K562 (cell line): Measurements from ENCODE around the gene USPL1. TPM values are rescaled to one million over a fixed set of nuclear protein-coding genes. Genes with fewer than 3 reads are reported as not detected.

Source experiments
- CGGBP1 ChIP-seq: fragments of 250-450 bp; sonication (Bioruptor Pico); IDR thresholded peaks from 2 replicates; pipeline ENCODE4 v1.9.0; 2021; ENCODE audit warnings: mild to moderate bottlenecking
- FOXJ2 ChIP-seq: fragments of 200-800 bp; sonication (Bioruptor generic); IDR thresholded peaks from 2 replicates; pipeline ENCODE4 v1.6.1; 2016; ENCODE audit warnings: missing genetic modification characterization, missing compliant biosample characterization
- MEF2D ChIP-seq: conservative IDR thresholded peaks from 2 replicates; pipeline ENCODE4 v1.6.1; 2016; ENCODE audit warnings: low read depth, missing genetic modification characterization, missing compliant biosample characterization
- MLLT1 ChIP-seq, 2 experiments: fragments of 450-650 bp; IDR thresholded peaks; 2 replicates each; pipeline ENCODE4 v1.6.1; 2016
- POLR2A ChIP-seq: fragments of 450-650 bp; conservative IDR thresholded peaks from 2 replicates; pipeline ENCODE4 v1.6.1; 2016
- REST ChIP-seq, 2 experiments: fragments of 450-650 bp; formaldehyde crosslinking in 1 of 2; IDR thresholded peaks; 2 replicates each; pipeline versions ENCODE4 v1.4.0 to v1.6.1; 2014 to 2020; ENCODE audit warnings: mild to moderate bottlenecking in 2 of 2, borderline replicate concordance in 1 of 2, low read depth in 1 of 2
- TBP ChIP-seq: optimal IDR thresholded peaks from 2 replicates; pipeline ENCODE3; 2011; ENCODE audit warnings: low read depth, low read length, improper control_type of control experiment
- THAP12 ChIP-seq: fragments of 250-450 bp; sonication (Bioruptor Pico); IDR thresholded peaks from 2 replicates; pipeline ENCODE4 v1.9.0; 2021; ENCODE audit warnings: mild to moderate bottlenecking, inconsistent platforms
- polyA plus RNA-seq, 8 experiments: library from polyadenylated mRNA; depleted of rRNA in 4 of 8; stranded (reverse) in 5 of 8; unstranded in 3 of 8; fragments of >200 nt; fragmentation: Nextera tagmentation in 2 of 8; fragmentation: Illumina TruSeq in 1 of 8; extraction: Ambion mirVana in 2 of 8; extraction: Trizol in 1 of 8; gene quantifications; 2 replicates each; pipeline versions ENCODE4 v1.2.1 to v1.2.3, GENCODE V29; 2011 to 2014; ENCODE audit warnings: inconsistent platforms in 1 of 8, missing spikeins in 1 of 8
- total RNA-seq, 7 experiments: library from RNA; depleted of rRNA in 6 of 7; stranded (reverse); fragments of >200 nt in 6 of 7; fragmentation: Illumina TruSeq in 2 of 7; extraction: Trizol in 2 of 7; gene quantifications; 2 replicates each; pipeline versions ENCODE4 v1.2.1 to v1.2.3, GENCODE V29; 2011 to 2021; ENCODE audit warnings: low replicate concordance in 1 of 7
- TF ChIP-seq, protein P1 (sequence below): sonication (generic); formaldehyde crosslinking; IDR thresholded peaks from 2 replicates; pipeline ENCODE4 v1.5.0; 2020; ENCODE audit warnings: missing genetic modification reagents
- TF ChIP-seq, protein P2 (sequence below): fragments of 450-650 bp; IDR thresholded peaks from 2 replicates; pipeline ENCODE4 v1.6.1; 2017; ENCODE audit warnings: antibody characterized with exemption, mild to moderate bottlenecking

Gene USPL1
- total and polyA plus RNA-seq, 9 of the 15 experiments (the other 6 are each of a cell fraction or from before 2014, with no cell fraction given), result 5.5 to 18.0 (median 12.0) TPM

GRCh38 chr13:30616927-30617314 lies 799 bp upstream of the USPL1 start (continued):
- TF ChIP-seq THAP12 (no peak), POLR2A (peak; percentile 86), MLLT1 (IDR thresholded peaks at IDR 0.05) (peak; percentile 10 to 66; a peak in 1 of 4 replicates), FOXJ2 (tag) (no peak), REST (IDR thresholded peaks at IDR 0.05; ENCODE audit: borderline replicate concordance) (peak; percentile 33; the same call in 1 of the 2 replicates), REST (CRISPR knock-in tag; IDR thresholded peaks at IDR 0.05; ENCODE audit: low read depth) (no peak), CGGBP1 (CRISPR knock-in tag) (no peak), TBP (peak; percentile 71), MEF2D (tag) (0 out of 2 replicates have a peak, but pooled peaks have one; percentile 23)
- TF ChIP-seq, protein P1, sequence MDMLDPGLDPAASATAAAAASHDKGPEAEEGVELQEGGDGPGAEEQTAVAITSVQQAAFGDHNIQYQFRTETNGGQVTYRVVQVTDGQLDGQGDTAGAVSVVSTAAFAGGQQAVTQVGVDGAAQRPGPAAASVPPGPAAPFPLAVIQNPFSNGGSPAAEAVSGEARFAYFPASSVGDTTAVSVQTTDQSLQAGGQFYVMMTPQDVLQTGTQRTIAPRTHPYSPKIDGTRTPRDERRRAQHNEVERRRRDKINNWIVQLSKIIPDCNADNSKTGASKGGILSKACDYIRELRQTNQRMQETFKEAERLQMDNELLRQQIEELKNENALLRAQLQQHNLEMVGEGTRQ (CRISPR knock-in tag), result peak; percentile 74
- TF ChIP-seq, protein P2, sequence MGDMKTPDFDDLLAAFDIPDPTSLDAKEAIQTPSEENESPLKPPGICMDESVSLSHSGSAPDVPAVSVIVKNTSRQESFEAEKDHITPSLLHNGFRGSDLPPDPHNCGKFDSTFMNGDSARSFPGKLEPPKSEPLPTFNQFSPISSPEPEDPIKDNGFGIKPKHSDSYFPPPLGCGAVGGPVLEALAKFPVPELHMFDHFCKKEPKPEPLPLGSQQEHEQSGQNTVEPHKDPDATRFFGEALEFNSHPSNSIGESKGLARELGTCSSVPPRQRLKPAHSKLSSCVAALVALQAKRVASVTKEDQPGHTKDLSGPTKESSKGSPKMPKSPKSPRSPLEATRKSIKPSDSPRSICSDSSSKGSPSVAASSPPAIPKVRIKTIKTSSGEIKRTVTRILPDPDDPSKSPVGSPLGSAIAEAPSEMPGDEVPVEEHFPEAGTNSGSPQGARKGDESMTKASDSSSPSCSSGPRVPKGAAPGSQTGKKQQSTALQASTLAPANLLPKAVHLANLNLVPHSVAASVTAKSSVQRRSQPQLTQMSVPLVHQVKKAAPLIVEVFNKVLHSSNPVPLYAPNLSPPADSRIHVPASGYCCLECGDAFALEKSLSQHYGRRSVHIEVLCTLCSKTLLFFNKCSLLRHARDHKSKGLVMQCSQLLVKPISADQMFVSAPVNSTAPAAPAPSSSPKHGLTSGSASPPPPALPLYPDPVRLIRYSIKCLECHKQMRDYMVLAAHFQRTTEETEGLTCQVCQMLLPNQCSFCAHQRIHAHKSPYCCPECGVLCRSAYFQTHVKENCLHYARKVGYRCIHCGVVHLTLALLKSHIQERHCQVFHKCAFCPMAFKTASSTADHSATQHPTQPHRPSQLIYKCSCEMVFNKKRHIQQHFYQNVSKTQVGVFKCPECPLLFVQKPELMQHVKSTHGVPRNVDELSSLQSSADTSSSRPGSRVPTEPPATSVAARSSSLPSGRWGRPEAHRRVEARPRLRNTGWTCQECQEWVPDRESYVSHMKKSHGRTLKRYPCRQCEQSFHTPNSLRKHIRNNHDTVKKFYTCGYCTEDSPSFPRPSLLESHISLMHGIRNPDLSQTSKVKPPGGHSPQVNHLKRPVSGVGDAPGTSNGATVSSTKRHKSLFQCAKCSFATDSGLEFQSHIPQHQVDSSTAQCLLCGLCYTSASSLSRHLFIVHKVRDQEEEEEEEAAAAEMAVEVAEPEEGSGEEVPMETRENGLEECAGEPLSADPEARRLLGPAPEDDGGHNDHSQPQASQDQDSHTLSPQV, result no peak
